Vagina (tissue), 2 donors: Measurements from ENCODE around the gene SULF2.

ENCODE experiments used
- POLR2A ChIP-seq, 2 donors: fragments of 450-650 bp; IDR thresholded peaks; one replicate each; pipeline ENCODE4 v1.6.1; 2017; ENCODE audit warnings: antibody characterized with exemption in 2 of 2, mild to moderate bottlenecking in 2 of 2, moderate library complexity in 2 of 2
- POLR2AphosphoS5 ChIP-seq, 2 donors: sonication (generic); formaldehyde crosslinking; IDR thresholded peaks; one replicate each; pipeline ENCODE4 v1.9.0; 2017; ENCODE audit warnings: antibody characterized with exemption in 2 of 2, mild to moderate bottlenecking in 2 of 2, low read depth in 1 of 2; ENCODE audit not compliant: insufficient read depth in 1 of 2
- TF ChIP-seq, protein P1 (sequence below), 3 experiments: fragments of 450-650 bp in 2 of 3; fragments of 200-600 bp in 1 of 3; sonication (generic) in 1 of 3; IDR thresholded peaks; one replicate each; pipeline ENCODE4 v1.5.1; 2017 to 2019; ENCODE audit warnings: antibody characterized with exemption in 3 of 3, mild to moderate bottlenecking in 2 of 3, moderate library complexity in 2 of 3

DNA sequence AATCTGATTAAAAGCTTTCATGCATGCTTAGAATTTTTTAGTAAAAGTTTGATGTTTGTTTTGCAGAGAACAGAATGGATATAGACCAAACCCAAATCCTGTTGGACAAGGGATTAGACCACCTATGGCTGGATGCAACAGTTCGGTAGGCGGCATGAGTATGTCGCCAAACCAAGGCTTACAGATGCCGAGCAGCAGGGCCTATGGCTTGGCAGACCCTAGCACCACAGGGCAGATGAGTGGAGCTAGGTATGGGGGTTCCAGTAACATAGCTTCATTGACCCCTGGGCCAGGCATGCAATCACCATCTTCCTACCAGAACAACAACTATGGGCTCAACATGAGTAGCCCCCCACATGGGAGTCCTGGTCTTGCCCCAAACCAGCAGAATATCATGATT, 150.0 kb downstream of the SULF2 start:
- TF ChIP-seq, protein P1, sequence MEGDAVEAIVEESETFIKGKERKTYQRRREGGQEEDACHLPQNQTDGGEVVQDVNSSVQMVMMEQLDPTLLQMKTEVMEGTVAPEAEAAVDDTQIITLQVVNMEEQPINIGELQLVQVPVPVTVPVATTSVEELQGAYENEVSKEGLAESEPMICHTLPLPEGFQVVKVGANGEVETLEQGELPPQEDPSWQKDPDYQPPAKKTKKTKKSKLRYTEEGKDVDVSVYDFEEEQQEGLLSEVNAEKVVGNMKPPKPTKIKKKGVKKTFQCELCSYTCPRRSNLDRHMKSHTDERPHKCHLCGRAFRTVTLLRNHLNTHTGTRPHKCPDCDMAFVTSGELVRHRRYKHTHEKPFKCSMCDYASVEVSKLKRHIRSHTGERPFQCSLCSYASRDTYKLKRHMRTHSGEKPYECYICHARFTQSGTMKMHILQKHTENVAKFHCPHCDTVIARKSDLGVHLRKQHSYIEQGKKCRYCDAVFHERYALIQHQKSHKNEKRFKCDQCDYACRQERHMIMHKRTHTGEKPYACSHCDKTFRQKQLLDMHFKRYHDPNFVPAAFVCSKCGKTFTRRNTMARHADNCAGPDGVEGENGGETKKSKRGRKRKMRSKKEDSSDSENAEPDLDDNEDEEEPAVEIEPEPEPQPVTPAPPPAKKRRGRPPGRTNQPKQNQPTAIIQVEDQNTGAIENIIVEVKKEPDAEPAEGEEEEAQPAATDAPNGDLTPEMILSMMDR (IDR thresholded peaks at IDR 0.05): no peak
- TF ChIP-seq POLR2AphosphoS5 (IDR thresholded peaks at IDR 0.05; ENCODE audit: insufficient read depth in 1 of 2, low read depth in 1 of 2) (no peak), POLR2A (IDR thresholded peaks at IDR 0.05) (no peak)
